Activated CD8-positive, alpha-beta memory T cell treated with anti-CD3 and anti-CD28 coated beads, Interleukin-2, amount 50 U/mL, for 1 hour (primary cell): ENCODE results near the gene ISLR.

ENCODE experiments used
- DNase-seq: peaks from one replicate; pipeline ENCODE4 v3.0.0-alpha.2; 2020; ENCODE audit errors: extremely low read depth

The ISLR gene

GRCh38 chr15:74211656-74212055 lies 38.1 kb downstream of the ISLR start:
- no peak for DNase-seq

GRCh38 chr15:74212494-74212893 lies 39.0 kb downstream of the ISLR start:
- no peak for DNase-seq

- DNase-seq = no peak
Observed at GRCh38 chr15:74213858-74214284, 40.4 kb downstream of the ISLR start.

DNA sequence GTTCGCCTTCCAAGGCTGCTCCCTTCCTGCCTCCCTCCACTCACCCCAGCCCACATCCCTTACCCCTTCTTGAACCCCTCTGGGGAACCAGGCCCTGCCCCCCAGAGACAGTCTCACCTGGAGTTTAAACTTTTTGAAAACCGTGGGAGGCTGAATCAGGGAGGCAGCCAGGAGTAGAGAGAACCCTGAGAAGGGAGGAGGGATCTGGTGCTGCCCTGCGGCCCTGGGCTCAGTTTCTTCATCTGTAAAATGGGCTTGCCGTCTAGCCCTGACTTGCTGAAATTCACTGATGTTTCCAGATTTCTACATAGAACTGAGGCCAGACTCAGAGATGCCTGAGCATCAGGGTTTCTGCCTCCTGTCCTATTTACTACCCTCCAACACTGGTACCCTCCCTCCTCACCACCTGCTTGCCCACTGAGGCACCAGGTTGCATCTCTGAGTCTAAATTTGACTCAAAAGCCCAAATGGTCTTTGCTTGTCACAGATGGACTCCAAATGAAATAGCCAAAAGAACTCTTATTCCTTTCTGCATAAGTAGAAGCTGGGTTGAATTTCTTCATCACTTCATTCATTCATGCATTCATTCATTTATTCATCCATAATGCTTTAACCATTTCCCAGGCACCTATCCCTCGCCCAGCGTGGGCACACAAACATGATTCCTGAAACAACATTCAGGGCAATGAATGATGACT lies 41.0 kb downstream of the ISLR start:
- no peak for DNase-seq

DNA sequence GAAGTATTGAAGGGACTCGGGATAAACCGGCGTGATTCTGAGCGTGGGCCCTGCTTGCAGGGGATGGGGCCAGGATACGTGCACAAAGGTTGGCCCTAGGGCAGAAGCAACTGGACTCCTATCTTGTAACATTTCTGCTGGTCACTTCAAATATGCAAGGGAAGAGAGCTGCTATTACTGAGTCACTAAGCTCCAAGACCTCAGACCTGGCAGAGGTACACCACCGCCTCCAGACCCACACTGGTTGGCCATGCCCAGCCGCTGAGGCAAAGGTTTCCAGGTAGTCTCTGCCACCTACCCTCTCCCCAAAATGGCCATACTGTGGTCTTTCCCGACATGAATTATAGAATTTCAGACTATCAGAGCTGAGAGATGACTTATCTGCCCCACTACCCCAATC lies 42.4 kb downstream of the ISLR start:
- no peak for DNase-seq

DNA sequence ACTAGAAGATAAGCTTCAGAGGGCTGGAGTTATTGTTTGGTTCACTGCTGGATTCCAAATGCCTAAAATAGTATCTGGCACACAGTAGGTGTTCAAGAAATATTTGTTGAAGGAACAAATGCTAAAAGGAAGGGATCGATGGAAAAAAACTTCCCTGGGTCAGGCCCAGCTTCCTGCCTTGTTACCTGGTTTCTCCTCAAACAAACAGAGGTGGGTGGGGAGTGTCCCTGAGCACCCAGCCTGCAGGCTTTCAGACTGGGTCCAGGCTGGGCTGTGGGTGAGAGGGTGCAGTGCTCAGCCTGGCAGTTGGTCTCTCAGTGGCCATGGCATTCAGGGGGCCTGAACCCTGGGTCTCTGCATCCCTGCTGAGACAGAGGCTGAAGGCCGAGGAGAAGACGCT lies 43.4 kb downstream of the ISLR start:
- no peak for DNase-seq

DNA sequence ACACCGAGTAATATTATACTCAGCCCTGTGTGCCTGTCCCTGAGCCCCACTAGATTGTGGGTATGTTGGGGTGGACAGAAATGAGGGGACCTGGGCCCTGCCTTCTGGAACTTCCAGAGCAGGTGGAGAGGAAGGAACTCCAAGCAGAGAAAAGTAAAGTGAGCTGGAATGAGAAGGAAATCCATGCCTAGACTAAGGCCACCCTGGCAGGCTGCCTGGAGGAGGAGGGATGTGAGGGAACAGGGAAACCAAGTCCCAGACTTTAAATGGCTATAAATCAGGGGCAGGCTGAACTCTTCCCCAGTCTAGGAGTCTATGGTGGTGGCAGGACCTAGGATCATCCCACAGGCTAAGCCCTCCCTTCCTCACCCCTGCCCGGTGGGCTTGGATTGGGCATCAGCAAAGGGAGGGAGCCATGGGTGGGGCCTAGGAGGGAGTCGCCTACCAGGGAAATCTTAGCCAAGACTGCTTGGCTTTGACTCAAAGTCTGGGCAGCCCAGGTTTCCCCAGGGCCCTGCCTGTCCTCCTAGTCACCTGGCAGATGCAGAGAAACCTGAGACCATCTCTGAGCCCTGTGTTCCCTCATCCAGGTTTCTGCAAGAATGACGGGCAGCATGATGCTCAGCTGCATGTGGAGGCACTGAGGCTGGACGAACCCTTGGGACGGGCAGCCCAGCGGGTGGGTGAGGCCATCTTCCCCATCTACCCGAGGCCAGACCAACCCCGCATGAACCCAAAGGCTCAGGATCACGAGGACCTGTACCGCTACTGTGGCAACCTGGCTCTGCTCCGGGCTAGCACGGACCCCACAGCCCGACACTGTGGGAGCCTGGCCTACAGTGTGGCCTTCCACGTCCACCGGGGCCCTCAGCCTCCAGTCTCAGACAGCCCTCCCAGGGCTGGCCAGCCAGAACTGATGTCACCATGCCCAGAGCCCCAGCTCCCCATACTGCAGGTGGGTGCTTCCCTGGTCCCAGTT lies 44.7 kb downstream of the ISLR start:
- no peak for DNase-seq

DNA sequence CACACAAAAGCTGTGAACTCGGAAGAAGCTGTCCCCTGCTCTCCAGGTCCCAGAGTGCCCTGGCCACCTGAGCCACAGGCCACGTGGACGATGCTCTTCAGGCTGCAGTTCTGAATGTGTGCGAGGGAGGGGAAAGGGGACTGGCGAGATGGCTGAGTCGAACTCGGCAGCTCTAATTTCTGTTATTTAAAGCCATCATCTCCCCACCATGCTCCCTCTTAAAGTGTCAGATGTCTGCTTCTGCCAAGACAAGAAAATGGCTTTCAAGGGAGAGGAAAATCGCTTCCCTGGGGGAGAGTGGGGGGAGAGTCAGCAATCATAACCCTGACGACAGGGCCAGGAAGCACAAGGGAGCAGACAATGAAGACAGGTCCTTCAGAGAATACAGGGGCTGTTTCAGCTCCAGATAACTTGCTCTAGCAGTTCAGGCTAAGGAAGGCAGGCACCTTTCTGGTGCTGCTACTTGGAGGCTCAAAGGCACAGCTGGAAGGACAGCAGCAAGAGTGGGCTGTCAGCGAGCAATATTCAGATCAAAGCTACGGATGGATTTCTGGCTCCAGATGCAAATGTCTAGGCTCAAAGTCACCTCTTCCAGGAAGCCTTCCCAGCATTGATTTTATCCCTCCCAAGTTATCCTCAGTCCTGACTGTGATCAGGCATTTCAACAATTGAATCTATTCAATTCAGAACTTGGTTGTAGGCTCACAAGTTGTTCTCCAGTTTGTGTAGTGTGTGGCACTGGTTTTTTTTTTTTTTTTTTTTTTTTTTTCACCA lies 47.2 kb downstream of the ISLR start:
- DNase-seq = no peak

DNA sequence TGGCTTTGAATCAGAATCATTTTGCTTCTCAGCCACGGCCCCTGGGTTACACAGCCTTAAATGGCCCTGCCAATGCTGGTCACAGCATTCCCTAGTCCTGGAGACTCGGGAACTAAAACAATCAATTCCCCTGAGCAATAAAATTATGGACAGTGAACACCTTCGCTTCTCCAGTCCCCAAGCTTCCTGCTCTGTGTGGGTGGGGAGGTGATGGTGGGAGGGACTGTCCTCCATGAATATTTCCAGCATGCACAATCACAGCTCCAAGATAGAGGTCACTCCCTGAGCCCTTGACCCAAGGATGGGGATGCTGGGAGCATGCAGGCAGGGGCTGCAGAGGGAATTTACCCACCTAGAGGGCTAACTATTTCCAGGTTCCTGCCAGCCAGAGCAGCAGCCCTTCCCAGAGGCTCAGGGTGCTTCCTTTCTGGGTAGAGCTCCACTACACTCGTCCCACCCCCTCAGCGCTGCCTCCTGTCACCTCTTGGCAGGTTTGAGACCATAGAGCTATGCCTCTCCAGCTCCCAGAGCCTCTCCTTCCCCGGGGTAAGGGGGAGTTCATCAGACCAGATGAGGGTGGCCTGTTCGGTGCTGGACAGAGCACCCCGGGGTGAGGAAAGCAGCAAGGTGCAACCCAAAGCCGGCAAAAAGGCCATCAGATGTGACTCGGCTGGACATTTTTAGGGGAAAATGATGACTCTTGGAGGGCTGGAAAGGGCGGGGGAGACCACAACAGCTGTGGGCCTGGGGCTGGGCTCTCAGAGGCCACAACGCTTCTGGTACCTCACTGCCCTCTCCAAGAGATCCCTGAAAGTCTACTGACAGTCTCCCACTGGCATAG lies 48.1 kb downstream of the ISLR start:
- no peak for DNase-seq

- DNase-seq = no peak
Observed at GRCh38 chr15:74222240-74223119, 49.0 kb downstream of the ISLR start.

- DNase-seq = no peak
Observed at GRCh38 chr15:74225928-74226327, 52.4 kb downstream of the ISLR start.
